ENCODE data around the gene IFI16. TPM values are rescaled to one million over a fixed set of nuclear protein-coding genes. Genes with fewer than 3 reads are reported as not detected.

Gene IFI16
- total RNA-seq, 2 experiments from 2014 or later = 99.3 to 271 TPM

DNA sequence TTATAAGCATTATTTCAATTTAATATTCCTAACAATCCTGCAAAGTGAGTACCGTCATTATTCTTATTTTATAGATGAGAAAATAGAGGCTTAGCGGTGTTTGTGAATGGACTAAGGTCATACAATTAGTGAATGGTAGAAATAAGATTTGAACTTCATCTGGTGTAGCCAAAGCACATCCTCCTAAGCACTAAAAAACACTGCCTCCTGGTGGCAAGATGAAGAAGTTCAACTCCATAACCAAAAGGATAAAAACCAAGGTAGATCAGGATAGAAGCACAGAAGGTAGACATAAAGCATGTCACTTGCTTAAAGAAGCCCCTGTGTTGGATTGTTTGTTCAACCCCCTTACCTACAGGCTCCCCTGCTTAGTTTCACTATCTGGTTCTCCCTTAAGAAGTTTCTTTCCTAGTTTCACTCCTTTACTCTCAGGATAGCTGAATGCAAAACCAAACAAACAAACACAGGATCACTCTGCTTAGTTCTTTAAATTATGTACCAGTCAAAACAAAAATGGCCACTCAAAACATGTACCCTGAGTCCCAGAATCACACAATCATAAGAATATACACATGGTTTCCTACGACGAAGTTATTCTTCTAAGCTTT, 79.6 kb downstream of the IFI16 start:
- TF ChIP-seq, protein P1, sequence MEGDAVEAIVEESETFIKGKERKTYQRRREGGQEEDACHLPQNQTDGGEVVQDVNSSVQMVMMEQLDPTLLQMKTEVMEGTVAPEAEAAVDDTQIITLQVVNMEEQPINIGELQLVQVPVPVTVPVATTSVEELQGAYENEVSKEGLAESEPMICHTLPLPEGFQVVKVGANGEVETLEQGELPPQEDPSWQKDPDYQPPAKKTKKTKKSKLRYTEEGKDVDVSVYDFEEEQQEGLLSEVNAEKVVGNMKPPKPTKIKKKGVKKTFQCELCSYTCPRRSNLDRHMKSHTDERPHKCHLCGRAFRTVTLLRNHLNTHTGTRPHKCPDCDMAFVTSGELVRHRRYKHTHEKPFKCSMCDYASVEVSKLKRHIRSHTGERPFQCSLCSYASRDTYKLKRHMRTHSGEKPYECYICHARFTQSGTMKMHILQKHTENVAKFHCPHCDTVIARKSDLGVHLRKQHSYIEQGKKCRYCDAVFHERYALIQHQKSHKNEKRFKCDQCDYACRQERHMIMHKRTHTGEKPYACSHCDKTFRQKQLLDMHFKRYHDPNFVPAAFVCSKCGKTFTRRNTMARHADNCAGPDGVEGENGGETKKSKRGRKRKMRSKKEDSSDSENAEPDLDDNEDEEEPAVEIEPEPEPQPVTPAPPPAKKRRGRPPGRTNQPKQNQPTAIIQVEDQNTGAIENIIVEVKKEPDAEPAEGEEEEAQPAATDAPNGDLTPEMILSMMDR (conservative IDR thresholded peaks at IDR 0.05; ENCODE audit: low read length) = peak; percentile 93
- TF ChIP-seq EZH2phosphoT487 (IDR thresholded peaks at IDR 0.05; ENCODE audit: borderline replicate concordance, low read depth, low read length) = no peak
- Histone ChIP-seq H4K20me1 (ENCODE audit: insufficient read depth, low read length) (no peaks in the 10 kb centered on the region), H3K4me2 (ENCODE audit: low read length) (no peak overlapping the region), H2AFZ (ENCODE audit: low read length) (peak overlapping the region; percentile 32; the same call in 1 of the 2 replicates), H3K9me3 (ENCODE audit: low read length) (no peaks in the 10 kb centered on the region), H3K27ac (ENCODE audit: low read depth, low read length, poor library complexity, severe bottlenecking) (no peak overlapping the region), H3K4me1 (ENCODE audit: insufficient read depth, low read length, poor library complexity, severe bottlenecking) (peaks cover 10% of the 10 kb centered on the region), H3K79me2 (ENCODE audit: insufficient read depth, low read depth, low read length) (no peaks in the 10 kb centered on the region), H3K36me3 (ENCODE audit: insufficient read depth, low read length) (no peaks in the 10 kb centered on the region), H3K4me3 (ENCODE audit: low read depth, low read length, poor library complexity, severe bottlenecking) (no peak overlapping the region), H3K9me2 (ENCODE audit: insufficient read depth, low read length) (no peaks in the 10 kb centered on the region)
- peak; percentile 60 for DNase-seq (ENCODE audit: low spot score)
- CTCF ChIA-PET (ENCODE audit: unreplicated experiment) = interaction anchor here (1.3 kb wide), 1 partner anchor 13 kb away, joined by 5 read pairs; the partner anchor contains the start of gene AIM2
- POLR2A ChIA-PET = interaction anchor here (1.0 to 3.3 kb wide), 4 partner anchors 12 to 227 kb away, joined by 3 to 23 read pairs (median 4); partner anchors contain the start of gene AIM2
- intact Hi-C loops (cut with micrococcal nuclease; ENCODE audit: unreplicated experiment) = loop anchor here (5.0 kb wide), 1 partner anchor 582 kb away; no protein-coding TSS in a partner anchor
- no TSS peak for BruUV-seq (replicated peaks)

DNA sequence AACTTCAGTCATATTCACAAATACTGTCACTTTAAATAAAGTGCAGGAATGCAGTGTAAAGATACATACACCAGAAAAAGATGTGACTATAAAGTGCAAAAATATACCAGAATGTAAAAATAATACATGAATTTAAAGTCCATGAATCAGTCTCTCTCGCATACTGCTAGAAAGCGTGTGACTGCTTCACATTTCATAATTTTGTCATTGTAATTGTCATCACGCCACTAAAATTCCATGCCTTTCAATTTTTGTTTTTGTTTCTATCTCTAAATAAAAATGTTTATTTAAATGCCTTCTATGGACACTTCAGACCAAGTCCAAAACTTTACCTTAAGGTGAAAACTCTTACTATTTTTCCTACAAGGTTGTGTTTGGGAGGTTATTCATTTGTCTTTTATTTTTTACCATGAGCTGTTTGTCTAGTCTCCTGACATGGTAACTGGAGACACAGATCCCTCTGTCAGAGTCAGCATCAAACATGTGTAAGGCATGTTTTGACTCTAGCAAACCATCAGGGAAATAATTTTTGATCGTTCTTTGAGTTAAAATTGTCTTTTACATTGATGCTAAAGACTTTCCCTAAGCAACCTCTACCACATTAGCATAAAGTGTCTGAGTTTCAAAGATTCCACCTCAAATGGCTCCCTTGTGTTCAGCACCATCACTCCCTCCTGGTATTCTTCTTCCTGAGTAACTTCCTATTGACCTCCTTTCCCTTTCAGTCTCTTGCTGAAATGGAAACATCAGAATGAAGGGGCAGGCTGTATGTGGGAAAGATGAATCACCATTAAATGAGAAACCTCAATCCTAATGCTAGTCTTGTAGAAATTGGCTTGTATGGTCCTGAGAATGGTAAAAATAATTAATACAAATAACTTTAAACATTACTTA, 80.8 kb downstream of the IFI16 start:
- Histone ChIP-seq H4K20me1 (ENCODE audit: insufficient read depth, low read length) (no peaks in the 10 kb centered on the region), H3K9me3 (ENCODE audit: low read length) (no peaks in the 10 kb centered on the region), H3K9me2 (ENCODE audit: insufficient read depth, low read length) (no peaks in the 10 kb centered on the region), H3K4me1 (ENCODE audit: insufficient read depth, low read length, poor library complexity, severe bottlenecking) (peaks cover 10% of the 10 kb centered on the region), H2AFZ (ENCODE audit: low read length) (no peak overlapping the region), H3K79me2 (ENCODE audit: insufficient read depth, low read depth, low read length) (no peaks in the 10 kb centered on the region), H3K27ac (ENCODE audit: low read depth, low read length, poor library complexity, severe bottlenecking) (no peak overlapping the region), H3K4me2 (ENCODE audit: low read length) (no peak overlapping the region), H3K4me3 (ENCODE audit: low read depth, low read length, poor library complexity, severe bottlenecking) (no peak overlapping the region), H3K36me3 (ENCODE audit: insufficient read depth, low read length) (no peaks in the 10 kb centered on the region)
- BruUV-seq (replicated peaks) = no TSS peak
- no peak for DNase-seq (ENCODE audit: low spot score)
- CTCF ChIA-PET (ENCODE audit: unreplicated experiment) = no interaction called here
- TF ChIP-seq, protein P1 (conservative IDR thresholded peaks at IDR 0.05; ENCODE audit: low read length) = no peak
- TF ChIP-seq EZH2phosphoT487 (IDR thresholded peaks at IDR 0.05; ENCODE audit: borderline replicate concordance, low read depth, low read length) = no peak
- POLR2A ChIA-PET = interaction anchor here (0.6 to 3.3 kb wide), 4 partner anchors 9 to 188 kb away, joined by 3 to 23 read pairs (median 4); partner anchors contain the start of gene AIM2
- intact Hi-C loops (cut with micrococcal nuclease; ENCODE audit: unreplicated experiment) = no loop called here

Data from OCI-LY7 (cell line).